Activated T-cell treated with anti-CD3 and anti-CD28 coated beads for 24 hours (primary cell): ENCODE measurements around the gene RHD.
"Not testable (repeated sequence)": the region's sequence is repeated elsewhere in the genome, so short reads cannot be mapped to it uniquely, and the experiment has no call there.

Experiments
- DNase-seq: peaks from one replicate; pipeline ENCODE4 v3.0.0-alpha.2; 2020; ENCODE audit warnings: low read depth

Gene RHD

DNA sequence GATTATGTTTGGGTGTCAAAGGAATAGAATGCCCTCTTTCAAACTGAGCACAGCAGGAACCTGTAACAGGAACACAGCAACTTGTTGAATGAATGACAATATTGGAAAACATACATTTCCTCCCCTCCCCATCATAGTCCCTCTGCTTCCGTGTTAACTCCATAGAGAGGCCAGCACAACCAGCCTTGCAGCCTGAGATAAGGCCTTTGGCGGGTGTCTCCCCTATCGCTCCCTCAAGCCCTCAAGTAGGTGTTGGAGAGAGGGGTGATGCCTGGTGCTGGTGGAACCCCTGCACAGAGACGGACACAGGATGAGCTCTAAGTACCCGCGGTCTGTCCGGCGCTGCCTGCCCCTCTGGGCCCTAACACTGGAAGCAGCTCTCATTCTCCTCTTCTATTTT lies at the start of gene RHD:
TSS of gene RHD (plus strand) at position 272 of the 400 bp plus-strand sequence. CDS start at position 311, 39 bp downstream.
- not testable (repeated sequence) for DNase-seq

DNA sequence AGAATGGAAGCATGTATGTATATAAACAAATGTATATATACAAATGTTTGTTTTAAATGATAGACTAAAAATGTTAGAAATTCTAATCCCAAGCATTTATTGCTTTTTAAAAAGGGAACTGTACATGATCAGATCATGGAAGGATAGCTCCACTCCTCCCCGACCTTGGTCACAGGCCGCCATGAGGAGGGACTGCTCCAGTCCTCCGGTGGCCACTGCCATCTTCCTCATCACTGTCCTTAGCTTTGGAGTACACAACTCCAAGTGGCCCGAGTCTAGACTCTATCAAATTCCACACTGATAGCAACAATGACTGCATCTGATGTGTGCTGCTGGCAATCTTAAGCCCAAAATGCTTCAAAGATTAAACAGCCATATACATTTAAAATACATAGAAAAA lies 49.7 kb upstream of the RHD start:
- no peak for DNase-seq

DNA sequence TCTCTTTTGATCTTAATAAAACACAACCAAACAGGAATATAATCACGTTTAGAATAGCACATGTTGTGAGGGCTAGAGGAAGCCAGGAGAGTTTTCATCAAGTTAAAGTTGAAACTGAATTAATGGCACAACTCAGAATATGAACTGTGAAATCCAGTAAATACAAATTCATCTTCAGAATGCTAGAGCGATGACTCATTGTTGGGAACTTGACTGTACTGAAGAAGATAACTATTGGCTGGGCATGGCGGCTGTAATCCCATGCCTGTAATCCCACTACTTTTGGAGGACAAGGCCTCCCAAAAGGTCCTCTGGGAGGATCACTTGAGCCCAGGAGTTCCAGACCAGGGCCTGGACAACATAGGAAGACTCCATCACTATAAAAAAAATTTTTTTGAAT lies 48.8 kb upstream of the RHD start:
- DNase-seq, result no peak

DNA sequence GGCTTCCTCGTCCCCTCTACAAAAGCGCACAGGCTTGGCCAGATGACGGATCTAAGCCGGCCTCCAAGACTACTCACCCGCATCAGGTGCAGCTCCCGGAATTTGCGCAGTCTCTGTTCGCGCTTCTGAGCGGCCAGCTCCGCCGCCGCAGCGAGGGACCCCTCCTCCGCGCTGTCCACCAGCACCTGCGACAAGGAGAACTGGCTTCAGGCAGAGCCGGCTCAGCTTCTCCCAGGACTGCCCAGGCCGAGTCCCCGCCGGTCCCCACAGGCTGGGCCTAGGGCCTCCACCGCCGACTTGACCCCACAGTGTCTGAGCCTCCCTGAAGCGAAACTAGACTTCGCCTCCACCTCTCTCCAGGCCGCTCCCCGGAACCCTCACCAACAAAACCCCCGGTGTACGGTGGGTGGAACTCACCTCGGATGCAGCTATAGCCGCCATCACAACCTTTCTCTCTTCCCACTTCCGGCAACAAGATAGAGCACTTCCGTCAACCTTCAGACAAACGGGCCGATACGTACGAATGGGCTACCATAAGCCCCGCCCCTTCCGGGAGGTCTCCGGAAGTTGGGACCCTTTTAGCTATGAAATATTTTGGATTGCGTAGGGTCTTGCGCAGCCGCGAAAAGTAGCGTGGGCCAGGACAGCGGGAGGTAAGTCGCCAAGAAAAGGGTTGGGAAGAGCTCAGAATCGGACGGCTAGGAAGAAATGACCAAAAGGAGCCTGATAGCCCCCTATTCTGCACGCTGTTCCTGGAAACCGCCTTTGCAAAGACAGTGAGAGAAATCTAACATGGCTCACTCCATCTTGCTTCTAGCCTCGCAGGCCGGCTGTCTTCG lies 40.1 kb upstream of the RHD start, which contains the start of gene SYF2:
TSS of gene SYF2 (minus strand) at position 476 of the 839 bp plus-strand sequence. CDS start at position 441, 35 bp downstream.
- peak; percentile 85 for DNase-seq

DNA sequence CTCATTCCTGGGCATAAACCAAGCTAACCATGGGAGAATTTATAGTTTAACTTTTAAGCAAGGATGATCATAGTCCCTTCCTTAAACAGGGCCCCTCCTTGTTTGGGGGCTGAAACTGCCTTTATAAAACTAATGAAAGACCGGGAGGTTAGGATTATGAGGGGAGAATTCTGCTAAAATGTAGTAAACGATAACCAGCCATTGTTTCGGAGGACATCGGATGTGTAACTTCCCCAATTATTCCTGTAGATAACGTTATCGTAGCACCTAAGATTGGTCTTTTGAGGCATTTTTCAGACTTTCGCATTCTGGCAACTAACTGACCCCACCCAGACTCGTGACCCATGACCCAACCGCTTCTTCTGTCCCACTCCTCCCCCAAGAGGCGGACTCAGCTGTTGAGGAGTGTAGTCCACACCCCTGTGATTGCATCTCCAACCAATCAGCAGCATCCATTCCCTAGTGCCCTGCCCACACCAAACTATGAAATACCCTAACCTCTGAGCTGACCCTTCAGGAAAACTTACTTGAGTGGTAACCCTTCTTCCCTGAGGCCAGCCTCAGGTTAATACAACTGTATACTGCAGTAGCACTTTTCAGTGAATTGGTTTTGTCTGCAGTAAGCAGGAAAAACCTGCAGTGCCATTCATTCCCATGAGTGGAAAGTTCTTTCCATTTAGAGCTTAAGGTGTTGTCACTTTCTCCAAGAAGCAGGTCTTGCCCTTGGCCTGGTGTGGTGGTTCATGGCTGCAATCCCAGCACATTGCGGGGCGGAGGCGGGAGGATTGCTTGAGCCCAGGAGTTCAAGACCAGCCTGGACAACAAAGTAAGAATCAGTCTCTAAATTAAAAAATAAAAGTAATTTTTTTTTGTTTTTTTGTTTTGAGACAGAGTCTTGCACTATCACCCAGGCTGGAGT lies 39.2 kb upstream of the RHD start:
- DNase-seq, result peak; percentile 43

DNA sequence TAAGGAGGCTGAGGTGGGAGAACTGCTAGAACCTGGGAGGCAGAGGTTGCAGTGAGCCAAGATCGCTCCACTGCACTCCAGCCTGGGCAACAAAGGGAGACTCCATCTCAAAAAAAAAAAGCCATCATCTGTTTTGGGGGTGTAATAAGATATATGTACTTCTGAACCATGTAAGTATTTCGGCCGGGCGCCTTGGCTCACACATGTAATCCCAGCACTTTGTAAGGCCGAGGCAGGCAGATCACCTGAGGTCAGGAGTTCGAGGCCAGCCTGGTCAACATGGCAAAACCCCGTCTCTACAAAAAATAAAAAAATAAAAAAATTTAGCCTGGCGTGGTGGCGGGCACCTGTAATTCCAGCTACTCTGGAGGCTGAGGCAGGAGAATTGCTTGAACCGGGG lies 36.9 kb upstream of the RHD start:
- DNase-seq, result not testable (repeated sequence)

DNA sequence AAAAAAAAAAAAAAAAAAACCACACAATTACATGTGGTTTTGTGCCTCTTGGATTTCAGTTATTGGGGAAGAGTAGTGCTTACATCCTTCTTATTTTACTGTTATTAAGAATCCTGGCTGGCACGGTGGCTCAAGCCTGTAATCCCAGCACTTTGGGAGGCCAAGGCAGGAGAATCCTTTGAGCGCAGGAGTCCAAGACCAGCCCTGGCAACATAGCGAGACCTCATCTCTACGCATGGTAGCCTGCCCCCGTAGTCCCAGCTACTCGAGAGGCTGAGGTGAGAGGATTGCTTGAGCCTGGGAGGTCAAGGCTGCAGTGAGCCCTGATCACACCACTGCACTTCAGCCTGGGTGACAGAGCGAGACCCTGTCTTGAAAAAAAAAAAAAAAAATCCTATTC lies 36.0 kb upstream of the RHD start:
- DNase-seq, result not testable (repeated sequence)

DNA sequence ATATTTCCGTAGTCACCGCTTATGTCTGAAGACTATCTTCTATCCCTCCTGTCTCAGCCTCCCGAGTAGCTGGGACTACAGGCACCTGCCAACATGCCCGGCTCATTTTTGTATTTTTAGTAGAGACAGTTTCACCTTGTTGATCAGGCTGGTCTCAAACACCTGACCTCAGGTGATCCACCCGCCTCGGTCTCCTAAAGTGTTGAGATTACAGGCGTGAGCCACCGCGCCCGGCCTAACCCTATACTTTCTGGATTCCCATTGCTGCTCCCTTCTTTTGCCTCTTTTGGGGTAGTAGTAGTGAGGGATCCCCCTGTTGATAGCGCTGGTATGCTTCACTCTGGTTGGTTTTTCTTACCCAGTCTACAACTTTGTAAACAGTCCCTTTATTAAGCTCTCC lies 34.3 kb upstream of the RHD start:
- DNase-seq, result no peak

DNA sequence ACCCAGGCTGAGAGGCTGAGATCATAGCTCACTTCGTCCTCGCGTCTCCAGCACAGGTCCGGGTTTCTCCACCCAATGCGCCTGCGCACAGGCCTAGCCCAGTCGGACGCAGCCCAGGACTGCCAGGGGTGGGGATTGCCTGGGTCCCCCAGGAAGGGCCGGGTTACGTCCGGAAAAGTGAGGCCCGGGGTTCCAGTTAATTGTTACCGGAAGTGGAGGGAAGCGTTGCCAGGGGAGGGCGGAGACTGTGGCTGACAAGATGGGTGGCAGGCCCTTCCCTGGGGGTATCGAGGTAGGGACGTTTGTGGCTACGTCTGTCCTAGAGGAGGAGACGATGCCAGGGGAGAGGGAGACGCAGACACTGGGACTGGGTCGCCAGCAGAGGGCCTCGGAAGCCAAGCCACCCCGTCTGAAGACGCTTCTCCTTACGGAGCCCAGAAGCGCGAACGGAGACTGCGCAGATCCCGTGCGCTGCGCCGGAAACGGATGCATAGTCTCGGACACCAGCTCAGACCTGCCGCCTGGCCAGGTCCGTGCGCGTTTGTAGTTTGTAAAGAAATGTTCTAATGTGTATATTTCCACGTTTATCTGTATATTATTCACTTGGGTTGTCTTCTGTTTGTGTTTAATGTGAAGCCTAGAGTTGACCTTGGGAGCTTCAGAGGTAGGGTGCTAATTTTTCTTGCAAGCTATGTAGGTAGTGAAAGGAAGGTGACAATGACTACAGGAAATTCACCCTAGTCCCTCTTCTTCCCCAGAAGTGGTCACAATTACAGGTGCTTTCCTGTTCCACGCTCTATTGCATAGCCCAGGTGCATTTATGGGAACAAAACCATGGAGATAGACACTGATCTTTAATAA lies 32.4 kb upstream of the RHD start:
- peak; percentile 87 for DNase-seq

DNA sequence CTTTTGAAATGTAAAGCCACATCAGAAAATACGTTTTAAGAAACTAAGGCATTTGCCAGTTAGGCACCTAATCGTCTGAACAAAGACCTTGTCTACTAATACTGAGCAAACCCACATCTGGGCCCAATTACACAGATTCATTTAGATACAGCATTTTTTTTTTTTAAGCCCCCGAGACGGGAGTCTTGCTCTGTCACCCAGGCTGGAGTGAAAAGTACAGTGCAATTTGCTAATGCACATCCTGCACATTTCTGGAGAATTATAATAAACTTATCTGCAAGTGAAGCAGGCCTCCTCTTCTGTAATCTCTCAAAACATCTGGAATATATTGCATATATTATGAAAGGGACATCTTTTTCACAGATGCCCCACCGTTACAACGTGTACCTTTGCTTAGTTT lies 28.4 kb upstream of the RHD start:
- no peak for DNase-seq

DNA sequence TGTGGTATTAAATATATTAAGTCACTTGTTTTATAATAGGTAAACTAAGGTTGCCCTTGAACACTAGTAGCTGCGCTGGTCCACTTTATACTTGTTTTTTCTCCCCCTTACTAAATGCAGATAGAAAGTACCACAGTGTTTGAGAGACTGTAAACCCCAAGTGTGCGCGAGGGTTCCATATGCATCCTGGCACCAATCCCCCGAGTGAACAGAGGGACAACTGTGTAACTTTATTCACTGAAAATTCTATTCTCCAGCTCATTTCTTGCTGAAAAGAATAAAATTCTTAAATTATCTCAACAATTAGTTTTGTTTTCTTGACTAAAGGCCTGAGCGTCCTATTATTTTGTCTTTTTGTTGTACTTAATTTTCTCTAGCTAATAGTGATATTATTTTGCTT lies 26.9 kb upstream of the RHD start:
- no peak for DNase-seq

DNA sequence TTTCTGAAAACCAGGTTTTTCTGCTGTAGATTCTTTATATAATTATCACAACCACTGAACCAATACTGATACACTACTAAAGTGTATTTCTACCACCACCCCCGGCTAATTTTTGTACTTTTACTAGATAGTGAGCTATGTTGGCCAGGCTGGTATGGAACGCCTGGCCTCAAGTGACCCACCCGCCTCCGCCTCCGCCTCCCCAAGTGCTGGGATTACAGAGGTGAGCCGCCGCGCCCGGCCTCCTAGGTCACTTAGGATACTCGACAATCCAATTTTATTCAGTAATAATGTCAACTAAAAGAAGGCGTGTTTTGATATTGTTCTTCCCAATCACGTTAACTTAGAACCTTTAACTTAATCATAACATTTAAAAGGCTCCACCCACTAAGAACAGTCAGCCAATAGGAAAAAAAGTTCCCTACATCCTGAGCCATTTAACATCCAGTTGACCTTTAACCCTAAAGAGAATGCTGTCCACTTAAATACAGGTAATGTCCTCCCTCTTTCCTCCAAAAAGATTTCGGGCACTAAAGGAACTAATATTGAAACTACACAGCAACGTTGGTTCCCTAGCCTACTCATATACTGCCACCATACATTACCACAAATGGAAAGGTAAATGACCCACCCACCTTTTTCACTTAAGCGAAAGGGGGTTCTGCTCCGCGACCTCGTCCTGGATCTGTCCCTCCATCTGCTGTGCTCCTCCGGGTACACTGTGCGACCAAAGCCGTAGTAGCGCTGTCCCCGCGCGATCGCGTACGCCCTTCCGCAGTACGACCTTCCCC lies 26.3 kb upstream of the RHD start:
- DNase-seq, result no peak

DNA sequence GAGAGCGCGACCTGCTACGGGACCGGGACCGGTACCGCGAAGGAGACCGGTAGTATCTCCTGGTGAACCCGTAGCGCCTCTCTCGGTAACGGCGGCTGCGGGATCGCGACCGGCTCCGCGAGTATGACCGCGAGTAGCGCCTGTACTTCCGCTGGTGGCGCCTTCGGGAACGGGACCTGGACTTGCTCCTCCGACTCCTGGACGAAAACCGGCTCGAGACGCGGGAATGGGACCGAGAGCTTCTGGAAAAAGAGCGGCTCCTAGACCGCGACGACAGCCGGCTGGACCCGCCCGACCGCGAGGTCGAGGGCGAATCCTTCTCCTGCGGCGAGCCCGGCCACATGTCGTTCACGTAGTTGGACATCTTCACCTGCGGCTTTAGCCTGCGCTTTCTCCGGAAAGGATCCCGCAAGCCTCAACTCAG lies 25.7 kb upstream of the RHD start:
- DNase-seq, result no peak

DNA sequence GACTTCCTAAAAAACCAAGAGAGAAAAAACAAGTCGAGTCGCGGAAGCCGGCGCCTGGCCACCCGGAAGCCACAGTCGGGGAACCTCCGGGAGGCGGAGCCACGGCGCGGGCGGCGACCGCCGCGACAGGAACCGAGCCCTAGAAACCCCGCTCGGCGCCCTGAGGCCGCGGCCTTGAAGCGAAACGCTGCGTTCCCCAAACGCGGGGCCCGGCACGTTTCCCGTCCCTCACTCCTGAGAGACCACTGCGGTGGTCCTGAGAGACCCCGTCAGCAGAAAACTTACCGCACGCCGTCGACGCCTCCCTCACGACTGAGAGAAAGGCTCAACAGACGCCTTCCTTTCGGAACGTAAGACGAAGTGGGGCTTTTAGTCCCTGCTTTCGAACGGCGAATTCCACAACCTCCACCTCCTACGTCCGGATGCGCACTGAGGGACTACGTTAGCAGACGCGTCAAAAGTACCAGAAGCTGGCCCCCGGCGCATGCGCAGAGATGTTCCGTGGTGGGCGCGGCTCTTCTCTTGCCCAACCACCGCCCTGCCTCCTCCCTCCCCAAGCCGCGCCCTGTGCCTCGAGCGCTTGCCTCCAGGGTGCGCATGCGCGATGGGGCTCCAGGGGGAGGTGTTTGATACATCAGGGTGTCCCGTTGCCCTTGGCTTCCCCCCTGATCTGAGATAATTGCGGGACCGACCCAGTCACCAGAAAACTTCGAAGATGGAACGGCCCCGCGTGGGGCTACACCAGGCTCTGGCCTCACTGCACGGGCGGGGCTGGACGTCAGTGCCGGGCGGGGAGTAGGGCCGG lies 25.1 kb upstream of the RHD start, which contains the start of gene RSRP1:
TSS of gene RSRP1 (minus strand) at position 431 of the 805 bp plus-strand sequence. CDS start 491 bp downstream, outside the sequence.
- DNase-seq, result peak; percentile 99

DNA sequence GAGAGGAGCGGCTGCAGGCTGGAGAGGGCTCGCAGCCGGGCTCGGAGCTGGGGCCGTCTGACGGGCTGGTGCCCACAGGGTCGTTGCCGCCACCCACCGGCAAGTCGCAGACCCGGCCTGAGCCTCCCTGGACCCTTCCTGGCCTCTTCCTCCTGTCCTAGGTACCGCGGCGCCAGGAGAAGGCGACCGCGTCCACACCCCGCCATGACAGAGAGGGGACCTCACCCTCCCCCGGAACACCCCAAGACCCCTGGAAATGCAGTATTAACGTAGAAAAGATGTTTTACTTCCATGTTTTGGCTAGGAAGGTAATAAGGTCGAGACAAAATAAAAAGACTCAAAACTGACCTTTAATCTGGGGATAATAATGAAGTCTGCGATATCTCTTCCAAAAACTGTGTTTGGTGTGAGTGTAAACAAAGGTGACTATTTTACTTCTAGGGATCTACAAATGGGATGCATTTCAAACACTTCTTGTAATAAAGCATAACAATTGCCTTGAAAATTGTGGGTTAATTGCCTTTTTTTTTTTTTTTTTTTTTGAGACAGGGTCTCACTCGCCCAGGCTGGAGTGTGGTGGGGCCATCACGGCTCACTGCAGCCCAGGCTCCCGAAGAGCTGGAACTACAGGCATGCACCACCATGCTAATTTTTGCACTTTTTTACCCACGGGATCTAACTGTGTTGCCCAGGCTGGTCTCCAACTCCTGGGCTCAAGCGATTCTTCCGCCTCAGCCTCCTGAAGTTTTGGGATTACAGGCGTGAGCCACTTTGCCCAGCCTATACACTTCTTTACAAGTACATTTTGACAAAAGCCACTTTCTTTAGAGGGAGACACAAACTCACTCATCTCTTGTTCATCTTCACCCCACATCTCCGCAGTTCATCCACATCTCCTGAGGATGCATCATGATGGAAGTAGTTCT lies 24.2 kb upstream of the RHD start:
- DNase-seq, result no peak

DNA sequence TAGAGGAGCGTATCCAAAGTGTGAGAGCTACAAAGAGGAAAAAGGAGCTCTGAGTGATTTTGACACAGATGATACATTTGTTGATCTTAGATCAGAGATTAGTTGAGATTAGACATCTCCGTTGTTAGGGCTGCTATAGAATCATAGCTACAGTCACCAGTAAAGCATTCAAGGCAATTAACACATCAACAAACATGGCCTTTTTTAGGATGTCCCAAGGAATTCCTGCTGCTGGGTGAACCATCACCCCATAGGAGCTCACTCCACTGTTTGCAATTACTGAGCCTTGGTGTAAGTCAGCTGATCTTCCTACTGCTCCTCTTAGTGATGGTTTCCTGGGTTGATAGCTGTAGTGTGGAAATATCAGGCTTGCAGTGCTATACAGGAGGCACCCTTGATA lies 18.4 kb upstream of the RHD start:
- DNase-seq, result no peak

DNA sequence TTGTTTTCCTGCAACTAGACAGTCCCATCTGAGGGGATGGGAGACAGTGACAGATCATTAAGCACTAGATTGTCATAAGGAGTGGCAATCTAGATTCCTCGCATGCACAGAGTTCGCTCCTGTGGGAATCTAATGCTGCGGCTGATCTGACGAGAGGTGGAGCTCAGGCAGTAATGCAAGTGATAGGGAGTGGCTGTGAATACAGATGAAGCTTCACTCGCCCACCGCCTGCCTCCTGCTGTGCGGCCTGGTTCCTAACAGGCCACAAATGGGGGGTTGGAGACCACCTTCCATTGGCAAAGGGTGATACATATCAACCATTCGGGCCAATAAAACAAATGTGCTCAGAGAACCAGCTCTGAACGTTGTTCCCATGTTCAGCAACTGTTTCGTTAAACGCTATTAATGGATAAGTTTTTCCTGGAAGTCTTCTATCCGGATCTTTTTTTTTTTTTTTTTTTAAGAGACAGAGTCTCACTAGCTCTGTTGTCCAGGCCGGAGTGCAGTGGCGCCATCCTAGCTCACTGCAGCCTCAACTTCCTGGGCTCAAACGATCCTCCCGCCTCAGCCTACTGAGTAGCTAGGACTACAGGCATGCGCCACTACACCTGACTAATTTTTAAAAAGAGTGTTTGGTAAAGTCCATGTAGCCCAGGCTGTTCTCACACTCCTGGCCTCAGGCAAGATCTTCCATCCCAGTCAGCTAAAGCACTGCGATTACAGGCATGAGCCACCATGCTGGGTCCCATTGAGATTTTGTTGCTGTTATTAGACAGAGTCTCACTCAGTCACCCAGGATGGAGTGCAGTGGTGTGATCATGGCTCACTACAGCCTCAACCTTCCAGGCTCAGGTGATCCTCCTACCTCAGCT lies 16.4 kb upstream of the RHD start:
- no peak for DNase-seq

DNA sequence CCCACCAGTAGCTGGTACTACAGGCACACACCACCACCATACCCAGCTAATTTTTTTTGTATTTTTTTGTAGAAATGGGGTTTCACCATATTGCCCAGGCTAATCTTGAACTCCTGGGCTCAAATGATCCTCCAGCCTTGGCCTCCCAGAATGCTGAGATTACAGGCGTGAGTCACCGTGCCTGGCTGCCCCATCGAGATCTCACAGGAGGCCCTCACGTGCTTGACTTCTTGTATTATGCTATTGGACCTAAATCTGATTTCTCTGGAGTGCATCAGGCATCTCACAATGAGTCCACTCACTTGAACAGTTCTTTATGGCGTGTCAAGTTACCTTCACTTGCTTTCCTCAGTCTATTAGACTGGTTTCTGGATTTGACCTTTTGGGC lies 15.7 kb upstream of the RHD start:
- no peak for DNase-seq
